Memory B cell (primary cell): ENCODE data around the gene LAMTOR2.

Source experiments
- ATAC-seq: fragments of 150-1000 bp; cut with Tn5 transposase; 2 replicates; pipeline ENCODE4 v1.10.0; 2021; ENCODE audit warnings: low read depth, mild to moderate bottlenecking, moderate library complexity
- DNase-seq, 2 donors: peaks; one replicate each; pipeline ENCODE4 v3.0.0; 2022; ENCODE audit warnings: low spot score in 2 of 2
- H3K27ac Mint-ChIP-seq: one replicate; pipeline ENCODE4 v1.8.0; 2022; ENCODE audit warnings: mild to moderate bottlenecking, moderate library complexity, mixed read lengths
- H3K27me3 Mint-ChIP-seq: one replicate; pipeline ENCODE4 v1.8.0; 2022; ENCODE audit warnings: mixed read lengths
- H3K36me3 Mint-ChIP-seq: one replicate; pipeline ENCODE4 v1.8.0; 2022; ENCODE audit warnings: mild to moderate bottlenecking, mixed read lengths
- H3K4me1 Mint-ChIP-seq: one replicate; pipeline ENCODE4 v1.8.0; 2022; ENCODE audit warnings: mixed read lengths
- H3K4me3 Mint-ChIP-seq: one replicate; pipeline ENCODE4 v1.8.0; 2022; ENCODE audit warnings: mild to moderate bottlenecking, moderate library complexity, mixed read lengths
- H3K9me3 Mint-ChIP-seq: one replicate; pipeline ENCODE4 v1.8.0; 2022; ENCODE audit warnings: mixed read lengths

Gene LAMTOR2

GRCh38 chr1:156054500-156055280 is at the start of gene LAMTOR2:
Gene LAMTOR2 (plus strand): TSS chr1:156054782. CDS start chr1:156054890, 108 bp downstream.
- ATAC-seq (peak; percentile 76), DNase-seq (peak; percentile 85 to 94)
- no peaks in the 10 kb centered on the region for H3K9me3 Mint-ChIP-seq
- H3K4me1 Mint-ChIP-seq: peaks cover 23% of the 10 kb centered on the region
- H3K36me3 Mint-ChIP-seq: peaks cover 7% of the 10 kb centered on the region
- no peaks in the 10 kb centered on the region for H3K27me3 Mint-ChIP-seq
- H3K4me3 Mint-ChIP-seq: peak within 1 kb of the TSS; percentile 92
- H3K27ac Mint-ChIP-seq: peak within 1 kb of the TSS; percentile 93

GRCh38 chr1:156004843-156005584 is 49.6 kb upstream of the LAMTOR2 start:
- DNase-seq (no peak), ATAC-seq (no peak)
- Mint-ChIP-seq H3K9me3 (no peaks in the 10 kb centered on the region), H3K36me3 (peaks cover 12% of the 10 kb centered on the region), H3K4me3 (no peak overlapping the region), H3K4me1 (no peaks in the 10 kb centered on the region), H3K27ac (peak overlapping the region; percentile 63), H3K27me3 (no peaks in the 10 kb centered on the region)

- no peak overlapping the region for H3K4me3 Mint-ChIP-seq
- H3K27ac Mint-ChIP-seq: no peak overlapping the region
- ATAC-seq: no peak
- no peaks in the 10 kb centered on the region for H3K9me3 Mint-ChIP-seq
- H3K36me3 Mint-ChIP-seq: peaks cover 25% of the 10 kb centered on the region
- H3K4me1 Mint-ChIP-seq: peaks cover 7% of the 10 kb centered on the region
- H3K27me3 Mint-ChIP-seq: no peaks in the 10 kb centered on the region
- DNase-seq: no peak
Observed at GRCh38 chr1:156006666-156007376, 47.8 kb upstream of the LAMTOR2 start.

GRCh38 chr1:156009404-156009803 is 45.2 kb upstream of the LAMTOR2 start:
- DNase-seq: no peak
- Mint-ChIP-seq H3K27ac (no peak overlapping the region), H3K36me3 (peaks cover 31% of the 10 kb centered on the region), H3K9me3 (no peaks in the 10 kb centered on the region), H3K4me1 (peaks cover 13% of the 10 kb centered on the region), H3K27me3 (no peaks in the 10 kb centered on the region), H3K4me3 (no peak overlapping the region)
- no peak for ATAC-seq

- Mint-ChIP-seq H3K4me1 (peaks cover 13% of the 10 kb centered on the region), H3K36me3 (peaks cover 38% of the 10 kb centered on the region), H3K4me3 (peak overlapping the region; percentile 8), H3K9me3 (no peaks in the 10 kb centered on the region), H3K27me3 (no peaks in the 10 kb centered on the region), H3K27ac (peak overlapping the region; percentile 87)
- peak in 1 of 2 donors; percentile 18 for DNase-seq
- peak; percentile 95 for ATAC-seq
Observed at GRCh38 chr1:156012051-156012817, 42.3 kb upstream of the LAMTOR2 start.

- ATAC-seq (no peak), DNase-seq (no peak)
- H3K4me1 Mint-ChIP-seq: peaks cover 22% of the 10 kb centered on the region
- no peak overlapping the region for H3K4me3 Mint-ChIP-seq
- H3K36me3 Mint-ChIP-seq: peaks cover 32% of the 10 kb centered on the region
- H3K9me3 Mint-ChIP-seq: no peaks in the 10 kb centered on the region
- H3K27me3 Mint-ChIP-seq: no peaks in the 10 kb centered on the region
- H3K27ac Mint-ChIP-seq: no peak overlapping the region
Observed at GRCh38 chr1:156014829-156015228, 39.8 kb upstream of the LAMTOR2 start.

GRCh38 chr1:156019946-156020292 is 34.7 kb upstream of the LAMTOR2 start:
- Mint-ChIP-seq H3K9me3 (no peaks in the 10 kb centered on the region), H3K27ac (peak overlapping the region; percentile 89)

GRCh38 chr1:156020293-156021092 is 34.1 kb upstream of the LAMTOR2 start, which contains the start of gene SSR2:
Gene SSR2 (minus strand): TSS chr1:156020951. CDS start chr1:156020167, 784 bp downstream.
- Mint-ChIP-seq H3K36me3 (peaks cover 12% of the 10 kb centered on the region), H3K4me3 (peak within 1 kb of the TSS; percentile 98), H3K9me3 (no peaks in the 10 kb centered on the region), H3K27ac (peak within 1 kb of the TSS; percentile 89), H3K4me1 (peaks cover 19% of the 10 kb centered on the region), H3K27me3 (peaks cover 4% of the 10 kb centered on the region)
- peak; percentile 73 for DNase-seq
- peak; percentile 100 for ATAC-seq

More at GRCh38 chr1:156019946-156020292, 34.7 kb upstream of the LAMTOR2 start:
- no peak for ATAC-seq
- DNase-seq: no peak
- H3K4me1 Mint-ChIP-seq: peaks cover 16% of the 10 kb centered on the region
- peaks cover 12% of the 10 kb centered on the region for H3K36me3 Mint-ChIP-seq
- peak overlapping the region; percentile 98 for H3K4me3 Mint-ChIP-seq
- H3K27me3 Mint-ChIP-seq: no peaks in the 10 kb centered on the region

- Mint-ChIP-seq H3K9me3 (no peaks in the 10 kb centered on the region), H3K36me3 (peaks cover 12% of the 10 kb centered on the region), H3K27ac (peak overlapping the region; percentile 89), H3K4me3 (peak overlapping the region; percentile 98), H3K27me3 (peaks cover 4% of the 10 kb centered on the region), H3K4me1 (peaks cover 21% of the 10 kb centered on the region)
- no peak for ATAC-seq
- no peak for DNase-seq
Observed at GRCh38 chr1:156021093-156021428, 33.5 kb upstream of the LAMTOR2 start.

- no peak overlapping the region for H3K4me3 Mint-ChIP-seq
- no peak for DNase-seq
- no peak overlapping the region for H3K27ac Mint-ChIP-seq
- peaks cover 22% of the 10 kb centered on the region for H3K4me1 Mint-ChIP-seq
- peaks cover 4% of the 10 kb centered on the region for H3K27me3 Mint-ChIP-seq
- H3K36me3 Mint-ChIP-seq: peaks cover 9% of the 10 kb centered on the region
- ATAC-seq: no peak
- H3K9me3 Mint-ChIP-seq: no peaks in the 10 kb centered on the region
Observed at GRCh38 chr1:156021954-156022353, 32.6 kb upstream of the LAMTOR2 start.

- Mint-ChIP-seq H3K27me3 (peaks cover 4% of the 10 kb centered on the region), H3K36me3 (no peaks in the 10 kb centered on the region), H3K4me1 (peaks cover 13% of the 10 kb centered on the region), H3K4me3 (no peak overlapping the region), H3K9me3 (no peaks in the 10 kb centered on the region), H3K27ac (no peak overlapping the region)
- DNase-seq (no peak), ATAC-seq (no peak)
Observed at GRCh38 chr1:156024801-156025200, 29.8 kb upstream of the LAMTOR2 start.

- no peak overlapping the region for H3K4me3 Mint-ChIP-seq
- DNase-seq: peak in 1 of 2 donors; percentile 14
- peak; percentile 89 for ATAC-seq
Observed at GRCh38 chr1:156025876-156026275, 28.7 kb upstream of the LAMTOR2 start.

GRCh38 chr1:156026588-156026987 is 28.0 kb upstream of the LAMTOR2 start:
- H3K27ac Mint-ChIP-seq: no peak overlapping the region
- no peaks in the 10 kb centered on the region for H3K9me3 Mint-ChIP-seq
- ATAC-seq (no peak), DNase-seq (no peak)
- H3K27me3 Mint-ChIP-seq: peaks cover 4% of the 10 kb centered on the region
- peaks cover 8% of the 10 kb centered on the region for H3K4me1 Mint-ChIP-seq
- no peak overlapping the region for H3K4me3 Mint-ChIP-seq
- no peaks in the 10 kb centered on the region for H3K36me3 Mint-ChIP-seq

More at GRCh38 chr1:156025876-156026275, 28.7 kb upstream of the LAMTOR2 start:
- Mint-ChIP-seq H3K4me1 (peaks cover 8% of the 10 kb centered on the region), H3K27me3 (peaks cover 4% of the 10 kb centered on the region), H3K27ac (no peak overlapping the region), H3K9me3 (no peaks in the 10 kb centered on the region), H3K36me3 (no peaks in the 10 kb centered on the region)
